Non-pigmented ciliary epithelial cell (primary cell): ENCODE data around the gene RAD17.
A peak's percentile ranks its signal among the peaks of the same experiment; 100 is the strongest.
"Not testable (repeated sequence)": the region's sequence is repeated elsewhere in the genome, so short reads cannot be mapped to it uniquely, and the experiment has no call there.

Source experiments
- DNase-seq: peaks from one replicate; pipeline ENCODE4 v3.0.0-alpha.2; 2010; ENCODE audit warnings: low read depth

The RAD17 gene

DNA sequence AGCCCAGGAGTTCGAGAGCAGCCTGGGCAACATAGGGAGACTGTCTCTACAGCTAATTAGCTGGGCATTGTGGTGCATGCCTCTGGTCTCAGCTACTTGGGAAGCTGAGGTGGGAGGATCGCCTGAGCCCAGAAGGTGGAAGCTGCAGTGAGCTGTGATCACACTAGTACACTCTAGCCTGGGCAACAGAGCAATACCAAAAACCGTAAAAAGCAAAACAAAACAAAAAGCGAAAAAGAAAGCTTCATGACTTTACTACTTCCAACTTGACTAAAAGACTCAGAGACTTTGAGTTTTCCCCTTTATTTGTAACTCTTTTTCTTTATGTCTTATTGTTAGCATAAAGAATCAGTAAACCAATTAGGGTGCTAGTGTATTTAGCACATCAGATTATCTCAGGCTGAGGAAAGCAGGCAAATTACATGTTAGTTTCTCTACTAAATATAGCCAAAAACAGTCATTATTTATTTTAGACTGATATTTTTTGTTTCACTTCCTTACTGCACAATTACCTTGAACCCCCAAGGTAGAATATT lies 5.4 kb downstream of the RAD17 start:
- no peak for DNase-seq

DNA sequence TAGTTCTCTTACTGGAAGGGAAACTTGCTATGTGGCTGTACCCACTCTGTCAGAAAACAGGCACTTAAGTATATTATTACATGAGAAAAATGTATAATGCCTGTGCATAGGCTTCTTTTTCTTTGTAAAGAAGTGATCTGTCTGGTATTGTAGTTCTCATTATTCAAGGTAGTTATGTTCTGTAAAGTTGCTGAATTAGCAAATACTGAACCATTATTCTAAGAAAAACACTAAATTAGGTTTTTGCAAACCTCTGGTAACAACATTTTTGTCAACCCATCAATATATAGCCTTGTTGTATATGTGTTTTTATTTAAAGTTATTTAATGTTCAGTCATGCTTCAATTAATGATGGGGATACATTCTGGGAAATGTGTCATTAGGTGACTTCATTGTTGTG lies 8.8 kb downstream of the RAD17 start:
- no peak for DNase-seq

DNA sequence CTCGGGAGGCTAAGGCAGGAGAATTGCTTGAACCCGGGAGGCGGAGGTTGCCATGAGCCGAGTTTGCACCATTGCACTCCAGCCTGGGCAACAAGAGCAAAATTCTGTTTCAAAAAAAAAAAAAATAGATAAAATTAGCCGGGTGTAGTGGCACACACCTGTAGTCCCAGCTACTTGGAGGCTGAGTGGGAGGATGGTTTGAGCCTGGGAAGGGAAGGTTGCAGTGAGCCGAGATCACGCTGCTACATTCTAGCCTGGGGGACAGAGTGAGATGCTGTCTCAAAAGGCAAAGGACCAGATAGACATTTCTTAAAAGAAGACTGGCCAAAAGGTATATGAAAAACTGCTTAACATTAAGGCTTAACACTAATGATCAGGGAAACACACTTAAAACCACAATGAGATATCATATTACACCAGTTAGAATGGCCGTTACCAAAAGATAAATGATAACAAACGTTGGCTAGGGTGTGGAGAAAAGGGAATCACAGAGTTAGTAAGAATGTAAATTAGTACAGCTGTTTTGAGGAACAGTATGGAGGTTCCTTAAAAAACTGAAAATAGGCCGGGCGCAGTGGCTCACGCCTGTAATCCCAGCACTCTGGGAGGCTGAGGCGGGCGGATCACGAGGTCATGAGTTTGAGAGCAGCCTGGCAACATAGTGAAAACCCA lies 35.2 kb downstream of the RAD17 start:
- DNase-seq: no peak

DNA sequence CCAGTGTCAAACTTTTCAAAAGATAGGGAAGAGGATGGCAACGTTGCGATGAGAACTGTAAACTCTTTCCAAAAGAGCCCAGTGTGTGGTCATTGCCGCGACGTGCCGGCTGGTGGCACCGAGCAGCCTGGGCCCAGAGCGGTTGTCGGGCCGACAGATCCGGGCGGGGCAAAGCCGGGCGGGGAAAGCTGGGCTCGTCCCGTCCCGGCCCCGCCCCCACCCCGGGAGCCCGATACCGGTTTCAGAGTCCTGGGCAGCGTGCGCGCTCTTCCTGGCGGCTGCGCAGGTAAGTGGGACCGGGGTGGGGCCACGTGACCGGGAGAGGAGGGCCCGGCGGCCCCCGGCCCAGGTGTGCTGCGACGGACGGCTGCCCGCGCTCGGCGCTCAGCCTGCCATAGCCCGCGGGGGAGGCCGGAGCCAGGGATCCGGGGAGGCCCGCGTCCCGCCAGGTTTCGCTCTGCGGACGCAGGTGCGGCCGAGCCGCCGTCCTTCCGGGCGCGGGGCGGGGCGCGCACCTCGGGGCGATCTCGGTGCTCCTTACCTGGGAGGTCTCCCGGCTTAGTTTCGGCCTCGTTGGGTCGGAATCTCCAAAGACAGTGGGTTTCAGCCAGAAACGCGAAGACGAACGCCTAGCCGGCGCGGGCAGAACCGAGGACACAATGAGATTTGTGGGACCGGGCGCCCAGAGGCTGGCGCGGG lies 45.4 kb downstream of the RAD17 start, which contains the start of gene MARVELD2:
TSS of gene MARVELD2 (plus strand) at position 232 of the 699 bp plus-strand sequence. CDS start 4,270 bp downstream, outside the sequence.
- no peak for DNase-seq

DNA sequence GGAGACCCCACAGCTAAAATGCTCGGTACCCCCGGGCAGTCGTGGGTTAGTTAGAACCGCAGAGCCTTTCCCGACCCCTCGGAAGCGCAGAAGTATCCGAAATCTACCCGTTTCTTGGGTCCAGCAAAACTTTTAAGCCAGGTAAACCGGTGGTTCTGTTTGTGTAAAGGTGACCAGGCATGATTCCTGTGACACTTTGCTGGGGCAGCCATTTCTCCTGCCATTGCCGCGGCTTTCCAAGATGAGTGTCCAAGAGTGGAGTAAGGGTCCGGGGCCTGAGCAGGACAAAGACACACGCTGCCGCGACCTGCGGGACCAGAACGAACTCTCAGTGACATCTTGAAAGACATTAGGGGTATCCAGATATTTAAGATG lies 46.0 kb downstream of the RAD17 start:
- DNase-seq: no peak

DNA sequence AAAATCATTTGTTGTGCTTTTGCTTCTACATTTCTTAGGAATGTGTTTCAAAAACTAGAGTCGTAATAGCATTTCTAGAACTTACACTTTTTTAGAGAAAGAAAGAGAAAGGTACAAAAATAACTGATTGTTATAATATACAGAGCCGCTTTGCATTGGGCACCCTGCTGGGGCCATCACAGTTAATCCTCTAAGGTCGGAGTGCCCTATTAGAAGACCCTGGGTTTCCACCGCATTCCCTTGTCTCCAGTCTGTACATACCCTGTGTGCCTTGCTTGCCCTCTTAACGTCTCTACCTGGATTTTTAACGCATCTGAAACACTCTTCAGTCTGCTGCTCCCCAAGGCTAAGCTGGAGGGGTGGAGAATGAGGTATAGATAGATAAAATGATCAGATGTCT lies 46.6 kb downstream of the RAD17 start:
- no peak for DNase-seq

DNA sequence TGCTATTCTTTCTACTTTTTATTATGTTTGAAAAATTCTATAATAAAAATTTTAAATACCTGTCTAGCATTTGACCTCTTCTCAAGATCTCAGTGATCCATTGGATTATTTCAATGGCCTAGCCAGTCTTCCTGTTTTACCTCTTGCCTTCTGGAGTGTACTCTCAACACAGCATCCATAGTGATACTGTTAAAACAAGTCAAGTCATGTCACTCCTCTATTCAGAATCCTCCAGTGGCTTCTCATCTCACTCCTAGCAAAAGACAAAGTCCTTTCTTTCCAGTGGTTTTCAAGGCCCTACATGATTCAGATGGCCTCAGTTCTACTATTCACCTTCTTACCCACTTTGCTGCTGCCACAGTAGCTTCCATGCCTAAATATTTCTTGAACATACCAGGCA lies 47.1 kb downstream of the RAD17 start:
- DNase-seq: no peak

DNA sequence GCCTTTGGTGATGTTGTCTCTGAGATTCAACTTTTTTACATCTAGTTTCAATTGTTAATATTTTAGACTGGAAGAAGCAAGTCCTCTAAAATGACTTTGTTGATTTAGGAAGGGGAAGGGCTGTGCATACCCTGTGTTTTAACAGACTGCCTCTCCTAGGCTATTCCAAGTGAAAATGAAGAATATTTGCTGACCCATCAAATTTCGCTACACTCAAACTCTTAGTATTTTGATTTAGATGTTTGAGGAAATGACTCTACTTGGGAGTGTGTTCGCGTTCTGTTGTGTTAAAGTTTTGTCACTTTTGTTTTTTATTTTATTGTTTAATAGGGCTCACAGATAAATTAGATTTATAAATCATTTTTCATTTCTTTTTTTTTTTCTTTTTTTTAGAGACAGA lies 48.9 kb downstream of the RAD17 start:
- DNase-seq: no peak

DNA sequence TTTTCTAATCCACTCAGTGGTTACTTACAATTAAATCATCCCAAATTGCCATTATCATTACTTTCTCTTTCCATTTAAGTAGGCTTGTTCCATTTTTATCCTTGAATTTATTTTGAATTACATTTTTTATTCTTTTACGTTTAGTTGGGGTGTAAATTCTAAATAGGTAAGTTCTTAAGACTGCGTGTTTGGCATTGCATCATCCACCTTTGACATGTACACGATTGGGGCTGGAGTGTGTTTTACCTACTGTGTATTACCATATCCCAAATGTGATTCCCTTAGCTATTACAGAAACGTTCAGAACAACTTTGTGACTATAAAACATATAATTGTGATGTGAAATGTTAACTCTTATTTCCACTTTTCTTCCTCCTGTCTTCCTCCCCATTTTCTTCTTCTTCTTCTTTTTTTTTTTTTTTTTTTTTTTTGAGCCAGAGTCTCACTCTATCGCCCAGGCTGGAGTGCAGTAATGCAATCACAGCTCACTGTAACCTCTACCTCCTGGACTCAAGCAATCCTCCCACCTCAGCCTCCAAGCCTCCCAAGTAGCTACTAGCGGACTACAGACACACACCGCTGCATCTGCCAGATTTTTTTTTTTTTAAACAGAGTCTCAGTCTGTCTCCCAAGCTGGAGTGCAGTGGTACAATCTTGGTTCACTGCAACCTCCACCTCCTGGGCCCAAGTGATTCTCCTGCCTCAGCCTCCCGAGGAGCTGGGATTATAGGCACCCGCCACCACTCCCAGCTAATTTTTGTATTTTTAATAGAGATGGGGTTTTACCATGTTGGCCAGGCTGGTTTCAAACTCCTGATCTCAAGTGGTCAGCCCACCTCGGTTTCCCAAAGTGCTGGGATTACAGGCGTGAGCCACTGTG lies 62.0 kb downstream of the RAD17 start:
- DNase-seq: no peak

DNA sequence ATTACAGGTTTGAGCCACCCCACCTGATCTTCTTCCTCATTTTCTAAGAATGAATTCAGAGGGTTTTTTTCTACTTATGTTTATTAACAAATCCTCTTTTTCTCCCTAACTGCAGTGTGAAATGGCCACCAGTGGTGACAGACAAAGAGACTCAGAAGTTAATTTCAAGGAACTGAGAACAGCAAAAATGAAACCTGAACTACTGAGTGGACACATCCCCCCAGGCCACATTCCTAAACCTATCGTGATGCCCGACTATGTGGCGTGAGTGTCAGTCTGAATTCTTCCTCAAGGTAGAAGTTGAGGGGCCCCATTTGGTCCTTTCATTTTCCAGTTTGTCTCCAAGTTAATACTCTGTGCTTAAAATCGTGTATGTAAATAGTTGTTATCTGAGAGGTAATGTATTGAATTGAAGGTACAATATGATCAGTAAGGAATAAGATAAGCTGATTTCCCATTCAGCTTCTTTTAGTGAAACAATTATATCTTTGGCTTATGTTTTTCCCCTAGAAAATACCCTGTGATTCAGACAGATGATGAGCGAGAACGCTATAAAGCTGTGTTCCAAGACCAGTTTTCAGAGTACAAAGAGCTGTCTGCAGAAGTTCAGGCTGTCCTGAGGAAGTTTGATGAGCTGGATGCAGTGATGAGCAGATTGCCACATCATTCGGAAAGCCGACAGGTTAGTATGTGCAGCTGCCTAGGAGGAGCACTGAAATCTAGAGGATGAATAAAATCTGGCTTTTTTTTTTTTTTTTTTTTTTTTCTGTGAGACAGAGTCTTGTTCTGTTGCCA lies 63.0 kb downstream of the RAD17 start:
- DNase-seq: no peak

DNA sequence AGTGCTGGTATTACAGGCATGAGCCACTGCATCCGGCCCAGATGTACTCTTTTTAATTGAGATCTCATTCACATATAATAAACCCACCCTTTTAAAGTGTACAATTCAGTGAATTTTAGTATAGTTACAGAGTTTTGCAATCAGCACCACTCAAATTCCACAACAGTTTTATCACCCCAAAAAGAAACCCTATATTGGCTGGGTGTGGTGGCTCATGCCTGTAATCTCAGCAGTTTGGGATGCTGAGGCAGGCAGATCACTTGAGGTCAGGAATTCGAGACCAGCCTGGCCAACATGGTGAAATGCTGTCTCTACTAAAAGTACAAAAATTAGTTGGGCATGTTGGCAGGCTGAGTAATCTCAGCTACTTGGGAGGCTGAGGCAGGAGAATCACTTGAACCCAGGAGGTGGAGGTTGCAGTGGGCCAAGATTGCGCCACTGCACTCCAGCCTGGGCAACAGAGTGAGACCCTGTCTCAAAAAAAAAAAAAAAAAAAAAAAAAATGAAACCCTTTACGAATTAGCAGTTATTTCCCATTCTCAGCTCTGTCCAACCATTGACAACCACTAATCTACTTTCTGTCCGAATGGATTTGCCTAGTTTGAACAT lies 65.8 kb downstream of the RAD17 start:
- not testable (repeated sequence) for DNase-seq

DNA sequence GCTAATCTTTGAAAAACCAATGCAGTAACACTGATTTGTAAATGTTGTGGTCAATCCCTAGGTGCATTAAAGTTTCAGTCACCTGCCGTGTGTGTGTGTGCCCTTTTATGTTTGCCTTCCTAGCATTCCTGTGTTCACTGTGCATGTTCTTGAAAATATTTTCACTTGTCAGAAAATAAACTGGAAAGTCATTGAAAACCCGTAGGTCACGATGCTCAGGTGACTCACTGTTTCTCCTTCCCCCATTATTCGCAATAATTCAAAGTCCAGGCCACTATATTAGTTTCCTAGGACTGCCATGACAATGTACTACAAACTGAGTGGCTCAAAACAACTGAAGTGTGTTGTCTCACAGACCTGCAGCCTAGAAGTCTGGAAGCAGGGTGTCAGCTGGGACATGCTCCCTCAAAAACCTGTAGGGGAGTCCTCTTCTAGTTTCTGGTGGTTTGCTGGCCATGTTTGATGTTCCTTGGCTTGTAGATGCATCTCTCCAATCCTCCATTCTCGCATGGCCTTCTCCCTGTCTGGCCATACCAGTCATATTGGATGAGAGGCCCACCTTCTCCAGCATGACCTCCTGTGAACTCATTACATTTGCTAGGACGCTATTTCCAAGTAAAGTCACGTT lies 74.6 kb downstream of the RAD17 start:
- DNase-seq: no peak

DNA sequence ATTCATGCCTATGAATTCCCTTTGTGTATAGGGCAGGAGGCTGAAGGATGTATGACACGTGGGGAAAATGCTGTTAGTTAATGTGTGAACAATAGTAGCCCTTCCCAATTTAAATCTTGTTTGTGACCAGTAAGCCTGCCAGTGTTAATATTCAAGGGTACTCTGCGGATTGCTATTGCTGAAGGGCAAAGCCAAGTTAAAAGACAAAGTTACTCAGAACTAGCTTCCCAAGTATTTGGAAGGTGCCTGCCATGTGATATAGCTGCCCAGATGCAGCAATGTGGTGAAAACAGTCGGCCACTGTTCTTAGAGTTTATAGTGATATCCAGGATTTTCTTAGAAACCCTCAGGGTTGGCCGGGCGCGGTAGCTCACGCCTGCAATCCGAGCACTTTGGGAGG lies 79.9 kb downstream of the RAD17 start:
- no peak for DNase-seq

DNA sequence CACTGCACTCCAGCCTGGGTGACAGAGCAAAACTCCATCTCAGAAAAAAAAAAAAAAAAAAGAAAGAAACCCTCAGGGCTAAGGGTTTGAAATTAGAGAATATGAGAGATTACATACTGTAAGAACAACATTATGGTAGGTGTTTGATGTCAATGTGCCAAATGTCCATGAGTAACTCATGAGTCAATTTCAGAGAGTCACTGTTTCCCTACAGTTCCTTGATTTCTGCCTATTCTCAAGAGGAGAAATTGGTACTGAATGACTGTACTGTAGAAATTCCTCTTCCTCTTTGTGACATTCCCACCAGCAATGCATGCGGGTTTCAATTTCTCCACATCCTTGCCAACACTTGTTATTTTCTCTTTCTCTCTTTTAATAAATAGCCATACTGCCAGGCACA lies 80.5 kb downstream of the RAD17 start:
- DNase-seq: peak; percentile 81

DNA sequence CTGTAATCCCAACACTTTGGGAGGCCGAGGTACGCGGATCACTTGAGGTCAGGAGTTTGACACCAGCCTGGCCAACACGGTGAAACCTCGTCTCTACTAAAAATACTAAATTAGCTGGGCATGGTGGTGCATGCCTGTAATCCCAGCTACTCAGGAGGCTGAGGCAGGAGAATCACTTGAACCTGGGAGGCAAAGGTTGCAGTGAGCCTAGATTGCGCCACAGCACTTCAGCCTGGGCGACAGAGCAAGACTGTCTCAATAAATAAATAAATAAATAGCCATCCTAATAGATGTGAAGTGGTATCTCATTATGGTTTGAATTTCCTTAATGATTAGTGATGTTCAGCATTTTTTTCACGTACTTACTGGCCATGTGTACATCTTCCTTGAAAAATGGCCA lies 80.9 kb downstream of the RAD17 start:
- not testable (repeated sequence) for DNase-seq

DNA sequence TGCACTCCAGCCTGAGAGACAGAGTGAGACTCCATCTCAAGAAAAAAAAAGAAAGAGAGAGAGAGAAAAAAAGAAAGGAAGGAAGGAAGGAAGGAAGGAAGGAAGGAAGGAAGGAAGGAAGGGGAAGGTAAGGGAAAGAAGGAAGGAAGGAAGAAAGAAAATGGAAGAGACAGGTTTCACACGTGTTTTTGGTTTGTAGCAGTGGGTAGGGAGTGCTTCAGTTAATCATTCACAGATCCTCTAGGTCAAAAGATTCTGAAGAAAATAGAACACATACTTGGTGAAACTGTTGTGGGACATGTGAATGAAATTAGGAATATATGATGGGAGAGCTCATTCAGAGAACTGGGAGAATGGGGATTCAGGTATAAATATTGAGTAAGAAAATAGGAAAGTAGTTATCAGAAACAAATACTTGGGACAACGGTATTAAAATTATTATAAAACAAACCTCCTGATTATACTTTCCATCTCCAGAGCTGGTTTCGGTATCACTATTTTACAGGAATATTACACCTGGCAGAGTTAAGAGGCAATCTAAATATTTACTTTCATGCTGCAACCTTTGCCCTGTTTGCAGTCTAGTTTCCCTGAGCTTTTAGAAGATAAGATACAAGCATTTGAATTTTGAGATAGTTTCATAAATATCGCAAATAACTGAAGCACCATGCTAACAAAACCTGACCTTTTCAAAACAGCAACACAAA lies 82.5 kb downstream of the RAD17 start:
- DNase-seq: no peak

DNA sequence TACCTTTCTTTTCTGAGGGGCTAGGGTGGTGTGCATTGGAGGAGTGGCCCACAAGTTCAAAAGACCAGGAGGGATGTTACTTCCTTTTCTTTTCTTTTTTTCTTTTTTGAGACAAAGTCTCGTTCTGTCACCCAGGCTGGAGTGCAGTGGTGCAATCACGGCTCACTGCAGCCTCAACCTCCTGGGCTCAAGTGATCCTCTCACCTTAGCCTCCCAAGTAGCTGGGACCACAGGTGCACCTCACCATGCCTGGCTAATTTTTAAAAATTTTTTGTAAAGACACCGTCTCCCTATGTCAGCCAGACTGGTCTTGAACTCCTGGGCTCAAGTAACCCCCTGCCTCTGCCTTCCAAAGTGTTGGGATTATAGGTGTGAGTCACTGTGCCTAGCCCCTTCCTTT lies 83.9 kb downstream of the RAD17 start:
- DNase-seq: not testable (repeated sequence)

DNA sequence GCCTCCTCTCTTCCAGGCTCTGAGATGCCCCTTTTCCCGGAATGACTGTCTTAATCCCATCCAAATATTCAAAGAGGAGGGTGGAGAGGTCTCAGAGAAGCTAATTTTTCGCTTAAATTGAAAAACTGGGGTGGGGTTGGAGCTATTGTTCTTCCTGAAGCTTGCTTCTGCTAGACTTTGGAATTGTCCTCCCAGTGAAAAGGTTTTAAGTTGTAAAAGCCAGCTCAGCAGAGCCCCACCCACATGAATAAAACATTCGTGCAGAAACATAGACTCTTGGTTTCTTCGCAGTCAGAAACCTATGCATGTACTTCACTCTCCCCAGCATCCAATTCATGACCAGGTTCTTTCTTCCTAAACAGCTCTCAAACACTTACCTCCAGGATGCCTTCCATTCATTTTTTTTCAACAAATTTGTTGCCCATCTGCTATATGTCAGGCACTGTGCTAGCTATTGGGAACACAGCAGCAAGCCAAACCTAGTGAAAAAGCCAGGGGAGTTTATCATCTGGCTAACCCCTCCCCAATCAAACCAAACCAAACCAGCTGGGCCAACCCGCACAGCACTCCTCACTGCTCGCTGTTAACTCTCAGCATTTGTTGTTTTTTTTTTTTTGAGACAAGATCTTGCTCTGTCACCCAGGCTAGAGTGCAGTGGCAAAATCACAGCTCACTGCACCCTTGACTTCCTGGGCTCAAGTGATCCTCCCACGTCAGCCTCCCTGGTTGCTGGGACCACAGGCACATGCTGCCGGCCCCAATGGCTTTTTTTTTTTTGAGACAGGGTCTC lies 85.0 kb downstream of the RAD17 start:
- no peak for DNase-seq

DNA sequence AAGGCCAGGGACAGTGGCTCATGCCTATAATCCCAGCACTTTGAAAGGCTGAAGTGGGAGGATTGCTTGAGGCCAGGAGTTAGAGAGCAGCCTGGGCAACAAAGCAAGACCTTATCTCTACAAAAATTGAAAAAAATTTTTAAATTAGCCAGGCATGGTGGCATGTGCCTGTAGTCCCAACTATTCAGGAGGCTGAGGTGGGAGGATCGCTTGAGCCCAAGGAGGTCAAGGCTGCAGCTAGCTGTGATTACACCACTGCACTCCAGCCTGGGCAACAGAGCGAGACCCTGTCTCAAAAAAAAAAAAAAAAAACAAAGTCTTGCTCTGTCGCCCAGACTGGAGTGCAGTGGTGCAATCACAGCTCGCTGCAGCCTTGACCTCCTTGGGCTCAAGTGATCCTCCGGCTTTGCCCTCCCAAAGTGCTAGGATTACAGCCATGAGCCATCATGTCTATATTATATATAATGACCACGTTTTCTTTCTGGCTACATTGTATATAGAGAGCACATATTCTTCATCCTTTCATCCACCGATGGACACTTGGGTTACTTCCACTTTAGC lies 85.9 kb downstream of the RAD17 start:
- DNase-seq: not testable (repeated sequence)
